A549 (cell line): Measurements from ENCODE around the gene SLC29A4.

Experiments used
- CBX2 ChIP-seq: fragments of 200-600 bp; sonication (generic); IDR thresholded peaks from 2 replicates; pipeline ENCODE4 v1.6.1; 2016; ENCODE audit warnings: low read depth, mild to moderate bottlenecking, borderline replicate concordance
- CTCF ChIP-seq: fragments of >200 bp; sonication (Bioruptor Twin); formaldehyde crosslinking; IDR thresholded peaks from 3 replicates; pipeline ENCODE4 v1.5.1; 2016
- ELK1 ChIP-seq: fragments of 150-350 bp; IDR thresholded peaks from 2 replicates; pipeline ENCODE4 v1.6.1; 2014; ENCODE audit warnings: low read depth, mild to moderate bottlenecking, low read length
- KDM5A ChIP-seq: fragments of 200-600 bp; sonication (generic); IDR thresholded peaks from 2 replicates; pipeline ENCODE4 v1.6.1; 2016; ENCODE audit warnings: antibody characterized with exemption, mild to moderate bottlenecking
- MAX ChIP-seq: IDR thresholded peaks from 2 replicates; pipeline ENCODE4 v1.6.1; 2012
- PHF8 ChIP-seq: fragments of 200-600 bp; sonication (generic); IDR thresholded peaks from 2 replicates; pipeline ENCODE4 v1.6.1; 2016; ENCODE audit warnings: low read depth, mild to moderate bottlenecking, antibody characterized with exemption, moderate library complexity, borderline replicate concordance
- POLR2A ChIP-seq: IDR thresholded peaks from 2 replicates; pipeline ENCODE4 v1.6.1; 2012; ENCODE audit warnings: mild to moderate bottlenecking, low read length
- TP53 ChIP-seq: fragments of 250-450 bp; sonication (Bioruptor Pico); IDR thresholded peaks from 2 replicates; pipeline ENCODE4 v1.5.0; 2021; ENCODE audit warnings: mild to moderate bottlenecking, moderate library complexity
- USF2 ChIP-seq: fragments of 450-650 bp; IDR thresholded peaks from 2 replicates; pipeline ENCODE4 v1.6.1; 2014; ENCODE audit warnings: antibody characterized with exemption
- ZSCAN20 ChIP-seq: fragments of 250-450 bp; sonication (Bioruptor Pico); IDR thresholded peaks from 2 replicates; pipeline ENCODE4 v1.8.0; 2022; ENCODE audit warnings: mild to moderate bottlenecking, moderate library complexity

- TF ChIP-seq CTCF, result no peak
- TF ChIP-seq KDM5A, result no peak
- TF ChIP-seq ELK1, result no peak
- no peak for TF ChIP-seq ZSCAN20
- TF ChIP-seq POLR2A, result no peak
- TF ChIP-seq CBX2, result no peak
- no peak for TF ChIP-seq USF2
- TF ChIP-seq MAX, result no peak
- no peak for TF ChIP-seq TP53
- TF ChIP-seq PHF8, result no peak
Measured at GRCh38 chr7:5324961-5325360, 42.2 kb downstream of the SLC29A4 start.
